ENCODE data around the gene PFKFB4.

Gene PFKFB4

DNA sequence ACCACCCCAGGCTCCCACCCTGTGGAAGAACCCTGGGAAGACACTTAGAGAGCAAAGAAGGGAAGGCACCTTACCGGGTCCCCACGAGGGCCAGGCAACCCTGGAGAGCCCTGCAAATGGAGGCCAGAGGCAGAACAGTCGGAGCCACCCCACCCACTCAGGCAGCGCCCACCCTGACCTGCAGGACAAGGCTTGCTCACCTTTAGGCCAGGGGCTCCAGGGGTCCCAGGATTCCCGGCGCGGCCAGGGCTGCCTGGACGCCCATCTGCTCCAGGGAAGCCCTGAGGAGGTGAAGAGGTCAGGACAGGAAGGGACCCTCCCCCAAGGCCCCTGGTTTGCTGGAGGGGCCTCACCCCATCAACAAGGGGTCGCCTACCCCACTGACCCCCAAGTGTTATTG, 28.2 kb upstream of the PFKFB4 start:
- no peak for DNase-seq

DNA sequence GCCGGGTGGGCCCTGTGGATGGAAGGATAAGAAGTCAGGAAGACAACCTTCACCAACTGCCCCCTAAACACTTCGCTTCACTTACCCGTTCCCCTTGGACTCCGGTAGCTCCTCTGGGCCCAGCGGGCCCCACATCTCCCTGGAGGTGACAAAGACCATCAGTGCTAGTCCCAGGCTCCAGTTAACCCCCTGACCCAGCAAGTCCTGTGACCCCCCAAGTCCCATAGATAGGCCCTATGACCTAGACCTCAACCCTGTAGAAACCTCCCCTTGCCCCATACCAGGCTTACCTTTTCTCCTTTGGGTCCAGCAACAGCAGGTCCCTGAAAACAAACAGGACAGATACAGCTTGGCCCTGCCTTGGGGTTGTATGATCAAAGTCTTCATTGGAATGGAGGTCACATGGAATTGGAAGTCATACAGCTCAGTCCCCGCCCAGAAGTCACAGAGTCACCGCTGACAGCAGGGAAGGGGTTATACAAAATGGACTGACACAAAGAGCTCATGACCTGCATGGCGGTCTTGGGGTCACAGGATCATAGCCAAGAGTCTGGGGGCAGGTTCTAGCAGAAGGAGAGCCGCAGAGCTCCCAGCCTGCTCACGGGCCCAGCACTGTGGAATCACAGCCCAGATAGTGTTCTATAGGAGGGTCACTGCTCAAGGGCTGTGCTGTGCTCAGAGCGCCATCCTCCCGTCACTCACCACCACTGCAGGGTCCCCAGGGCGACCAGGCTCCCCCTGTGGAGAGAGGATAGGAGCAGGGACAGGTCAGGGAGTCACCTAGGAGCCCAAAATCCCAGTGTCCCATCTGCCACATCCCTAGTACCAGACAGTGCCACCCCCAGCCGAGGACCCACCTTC, 25.2 kb upstream of the PFKFB4 start:
- DNase-seq = no peak

DNA sequence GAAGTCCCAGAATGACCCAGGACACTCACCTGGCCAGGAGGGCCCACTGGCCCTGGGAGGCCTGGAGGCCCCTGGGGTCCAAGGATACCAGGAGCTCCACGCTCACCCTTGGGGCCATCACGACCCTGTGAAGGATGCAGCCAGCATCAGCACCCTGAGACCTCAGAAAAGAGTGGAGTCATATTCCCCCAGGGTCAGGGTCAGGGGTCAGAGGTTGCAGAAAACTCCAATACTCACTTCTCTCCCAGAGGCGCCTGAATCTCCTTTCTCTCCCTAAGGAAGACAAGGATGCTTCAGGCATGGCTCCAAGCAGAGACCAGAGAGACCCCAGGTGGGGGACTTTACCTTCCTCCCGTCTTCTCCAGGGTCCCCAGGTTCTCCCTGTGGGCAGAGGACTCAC, 20.0 kb upstream of the PFKFB4 start:
- no peak for DNase-seq

DNA sequence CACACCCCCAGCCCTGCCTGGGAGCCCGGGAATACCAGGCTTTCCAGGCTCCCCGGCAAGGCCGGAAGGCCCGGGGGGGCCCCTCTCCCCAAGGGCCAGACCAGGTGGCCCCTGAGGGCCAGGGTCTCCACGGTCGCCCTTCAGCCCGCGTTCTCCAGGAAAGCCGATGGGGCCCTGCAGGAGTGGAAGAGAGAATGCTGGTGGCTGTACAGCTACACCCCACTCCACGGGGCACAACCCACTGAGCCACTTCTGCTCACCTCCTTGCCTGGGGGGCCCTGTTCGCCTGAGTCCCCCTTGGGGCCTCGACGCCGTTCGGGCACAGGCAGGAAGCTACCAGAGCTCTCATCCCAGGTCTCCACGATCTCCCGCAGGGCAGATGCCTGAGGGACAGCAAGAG, 18.8 kb upstream of the PFKFB4 start:
- DNase-seq = no peak

DNA sequence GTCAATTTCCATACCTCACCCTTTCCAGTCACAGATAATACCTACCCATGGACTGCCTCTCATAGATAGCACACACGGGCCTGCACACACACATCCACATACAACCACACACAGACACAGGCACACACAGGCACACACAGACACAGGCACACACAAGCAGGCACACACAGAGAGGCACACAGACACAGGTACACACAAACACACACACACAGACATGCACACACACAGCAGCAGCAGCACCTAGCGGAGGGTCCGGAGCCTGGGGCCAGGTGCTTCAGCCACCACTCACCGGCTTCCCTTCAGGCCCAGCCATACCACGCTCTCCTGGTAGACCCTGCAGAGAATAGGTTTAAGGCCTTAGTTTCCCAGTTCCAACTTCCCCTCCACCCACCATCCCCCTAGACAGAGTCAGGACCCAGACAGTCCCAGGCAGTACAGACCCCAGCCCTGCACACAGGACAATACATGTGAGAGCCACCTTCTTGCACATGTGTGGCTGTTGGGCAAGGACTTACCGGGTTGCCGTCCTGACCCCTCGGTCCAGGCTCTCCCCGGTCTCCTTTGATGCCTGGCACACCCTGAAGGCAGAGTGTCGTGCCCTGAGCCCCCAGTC, 17.5 kb upstream of the PFKFB4 start:
- DNase-seq = no peak

DNA sequence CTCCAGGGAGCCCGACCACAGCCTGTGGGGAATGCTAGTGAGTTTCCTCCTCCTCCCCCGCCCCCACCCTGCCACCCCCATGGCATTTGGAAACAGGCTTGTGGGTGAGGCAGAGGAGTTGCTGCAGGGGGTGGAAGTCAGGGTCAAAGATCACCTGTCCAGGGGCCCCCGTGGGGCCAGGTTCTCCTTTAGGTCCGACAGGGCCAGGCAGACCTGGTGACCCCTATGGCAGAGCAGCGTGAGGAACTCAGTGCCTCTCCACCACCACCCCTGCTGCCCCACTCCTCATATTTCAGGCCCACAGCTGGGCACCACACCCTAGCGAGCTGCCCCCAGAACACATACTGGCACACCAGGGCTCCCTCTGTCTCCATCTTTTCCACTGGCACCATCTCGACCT, 15.9 kb upstream of the PFKFB4 start:
- no peak for DNase-seq

DNA sequence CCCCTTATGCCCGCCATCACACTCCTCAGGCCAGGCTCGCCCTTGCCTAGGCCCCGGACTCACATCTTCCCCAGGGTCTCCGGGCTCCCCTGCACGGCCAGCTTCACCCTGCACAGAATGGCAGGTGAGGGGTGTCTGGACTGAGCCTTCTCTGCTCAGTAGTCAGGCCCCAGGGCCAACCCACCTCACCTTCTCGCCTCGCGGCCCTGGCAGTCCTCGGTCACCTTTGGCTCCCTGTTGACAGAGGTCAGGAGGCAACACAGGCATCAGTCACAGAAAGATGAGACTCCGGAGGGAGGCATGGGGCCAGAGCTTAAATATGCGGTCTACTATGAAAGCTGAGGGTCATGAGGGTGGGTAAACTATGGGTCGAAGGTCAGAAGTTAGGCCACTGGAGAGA, 15.3 kb upstream of the PFKFB4 start:
- DNase-seq = no peak

DNA sequence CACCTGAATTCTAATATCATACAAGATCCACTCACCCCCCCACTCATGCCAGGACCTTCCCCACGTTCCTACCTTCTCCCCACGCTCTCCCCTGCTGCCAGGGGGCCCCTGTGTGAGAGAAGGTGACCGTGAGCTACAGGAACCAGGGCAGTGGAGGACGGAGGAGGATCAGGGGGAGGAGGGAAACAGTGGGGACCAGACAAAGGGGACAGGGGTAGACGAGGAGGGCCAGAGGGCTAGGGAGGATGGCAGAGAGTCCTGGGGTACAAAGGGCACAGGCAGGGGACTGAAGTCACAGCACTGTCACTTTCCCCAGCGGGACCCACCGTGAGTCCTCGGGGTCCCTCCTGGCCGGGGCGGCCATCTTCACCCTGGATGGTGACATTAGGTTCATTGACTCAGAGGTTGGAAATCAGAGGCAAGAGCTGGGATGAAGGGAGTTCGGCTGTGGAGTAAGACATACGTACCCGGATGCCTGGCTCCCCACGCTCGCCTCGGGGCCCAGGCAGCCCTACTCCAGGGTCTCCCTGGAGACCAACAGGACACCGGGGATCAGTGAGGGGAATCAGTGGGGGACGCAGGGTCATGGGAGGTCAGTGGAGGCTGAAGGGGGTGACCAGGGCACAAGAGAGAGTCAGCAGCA, 13.3 kb upstream of the PFKFB4 start:
- no peak for DNase-seq

DNA sequence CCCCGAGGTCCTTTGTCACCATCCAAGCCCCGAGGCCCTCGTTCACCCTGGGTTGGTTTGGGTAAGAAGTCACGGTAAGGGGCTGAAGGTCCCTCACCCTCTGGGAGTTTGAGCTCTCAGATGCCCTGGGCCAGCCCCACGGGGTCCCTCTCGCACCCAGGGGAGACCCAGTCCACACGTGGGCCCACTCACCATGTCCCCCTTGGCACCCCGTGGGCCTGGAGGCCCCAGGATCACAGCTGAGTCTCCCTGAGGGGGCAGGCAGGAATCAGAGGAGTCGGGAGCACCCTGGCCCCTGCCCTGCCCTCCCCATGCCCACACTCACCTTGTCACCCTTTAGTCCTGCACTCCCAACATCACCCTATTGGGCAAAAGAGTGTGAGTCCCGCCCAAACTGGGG, 12.8 kb upstream of the PFKFB4 start:
- no peak for DNase-seq

DNA sequence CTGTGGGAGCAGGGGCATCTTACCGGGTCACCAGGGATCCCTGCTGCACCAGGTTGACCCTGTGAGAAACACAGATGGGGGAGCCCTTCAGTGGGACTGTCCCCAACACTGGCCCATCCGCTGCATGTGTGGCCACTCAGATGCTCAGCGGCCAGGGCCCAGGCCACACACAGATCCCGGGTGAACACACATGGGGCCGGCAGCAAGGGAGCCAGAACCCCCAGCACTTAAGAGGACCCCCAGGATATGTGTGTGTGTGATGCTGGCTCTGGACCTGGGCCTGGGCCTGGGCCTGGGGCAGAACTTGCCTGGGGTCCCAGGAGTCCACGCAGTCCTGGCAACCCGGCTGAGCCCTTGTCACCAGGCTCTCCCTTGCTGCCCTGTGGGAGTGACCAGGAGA, 11.9 kb upstream of the PFKFB4 start:
- no peak for DNase-seq

DNA sequence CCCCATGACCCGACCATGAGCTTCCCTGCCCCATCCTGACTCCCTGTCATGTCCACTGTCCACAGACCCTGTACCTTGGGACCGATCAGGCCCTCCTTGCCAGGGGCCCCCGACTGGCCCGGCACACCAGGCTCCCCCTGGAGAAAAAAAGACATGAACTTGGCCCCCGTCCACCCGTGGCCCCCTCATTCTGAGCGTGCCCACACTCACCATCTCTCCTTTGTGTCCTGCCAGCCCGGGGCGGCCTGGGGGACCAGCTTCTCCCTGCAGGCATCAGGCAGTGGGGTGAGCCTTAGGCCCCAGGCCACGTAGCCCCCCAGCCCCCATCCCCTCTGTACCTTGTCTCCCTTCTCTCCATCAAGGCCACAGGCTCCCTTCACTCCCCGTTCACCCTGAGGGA, 10.9 kb upstream of the PFKFB4 start:
- DNase-seq = no peak

DNA sequence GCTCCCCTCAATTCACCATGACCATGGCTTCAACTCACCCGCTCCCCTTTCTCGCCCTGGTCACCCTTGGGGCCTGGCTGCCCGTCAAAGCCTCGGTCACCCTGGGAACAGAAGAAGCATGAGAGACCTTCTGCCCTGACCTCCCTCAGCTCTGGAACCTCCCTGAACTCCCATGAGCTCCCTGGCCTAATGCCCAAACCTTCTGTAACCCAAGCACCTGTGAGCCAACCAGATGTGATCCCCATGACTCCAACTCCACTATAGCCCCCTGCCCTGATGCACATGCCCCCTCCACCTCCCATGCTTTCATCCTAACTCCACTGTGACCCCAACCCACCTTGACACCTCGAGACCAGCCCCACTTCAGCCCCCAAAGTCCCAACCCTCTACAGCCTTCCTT, 10.5 kb upstream of the PFKFB4 start:
- no peak for DNase-seq

DNA sequence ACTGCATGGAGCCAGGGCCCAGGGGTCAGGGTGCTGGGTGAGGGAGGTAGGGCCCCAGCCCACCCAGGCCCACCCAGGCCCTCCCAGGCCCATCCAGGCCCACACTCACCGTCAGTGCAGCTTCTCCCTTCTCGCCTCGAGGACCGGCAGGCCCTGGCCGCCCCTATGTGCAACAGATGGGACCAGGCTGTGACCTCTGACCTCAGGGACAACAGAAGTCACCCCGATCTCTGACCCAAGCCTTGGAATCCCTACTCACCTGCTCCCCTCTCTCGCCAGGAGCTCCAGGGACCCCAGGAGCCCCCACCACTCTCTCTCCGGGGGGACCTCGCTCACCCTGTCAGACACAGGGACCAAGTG, 9.8 kb upstream of the PFKFB4 start:
- DNase-seq = no peak

DNA sequence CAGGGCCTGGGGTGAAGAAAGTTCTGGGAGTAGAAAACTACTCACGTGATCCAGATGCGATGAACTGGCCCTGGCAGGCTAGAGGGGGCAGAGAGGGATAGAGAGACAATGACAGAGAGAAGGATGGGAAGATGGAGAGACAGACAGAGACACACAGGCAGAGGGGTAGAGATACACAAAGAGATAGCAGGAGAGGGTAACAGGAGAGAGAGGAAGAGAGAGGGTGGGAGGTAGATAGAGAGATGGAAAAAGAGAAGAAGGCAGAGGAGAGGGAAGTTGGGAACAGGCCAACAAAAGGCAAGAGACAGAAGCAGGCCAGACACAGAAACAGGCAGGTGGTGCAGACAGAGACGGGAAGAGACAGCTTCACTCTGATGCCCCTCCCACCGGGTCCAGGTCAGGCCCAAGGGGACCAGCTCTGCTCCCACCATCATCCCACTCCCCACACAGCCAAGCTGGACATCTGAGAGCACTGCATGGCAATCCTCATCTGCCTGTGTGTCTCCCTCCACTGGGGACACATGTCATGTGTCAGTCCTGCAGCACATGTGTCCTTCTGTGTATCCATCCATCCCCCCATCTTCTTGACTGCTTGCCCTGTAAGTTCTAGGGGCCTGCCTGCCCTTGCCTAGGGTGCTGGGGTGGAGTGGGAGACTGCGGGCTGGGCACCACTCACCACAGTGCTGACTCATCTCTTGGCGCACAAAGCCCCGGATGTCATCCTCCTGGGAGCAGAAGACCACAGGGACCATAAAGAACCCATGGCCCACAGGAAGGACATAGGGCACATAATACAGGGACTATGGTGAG, 9.2 kb upstream of the PFKFB4 start:
- peak in 1 of 14 donors; percentile 21 for DNase-seq

DNA sequence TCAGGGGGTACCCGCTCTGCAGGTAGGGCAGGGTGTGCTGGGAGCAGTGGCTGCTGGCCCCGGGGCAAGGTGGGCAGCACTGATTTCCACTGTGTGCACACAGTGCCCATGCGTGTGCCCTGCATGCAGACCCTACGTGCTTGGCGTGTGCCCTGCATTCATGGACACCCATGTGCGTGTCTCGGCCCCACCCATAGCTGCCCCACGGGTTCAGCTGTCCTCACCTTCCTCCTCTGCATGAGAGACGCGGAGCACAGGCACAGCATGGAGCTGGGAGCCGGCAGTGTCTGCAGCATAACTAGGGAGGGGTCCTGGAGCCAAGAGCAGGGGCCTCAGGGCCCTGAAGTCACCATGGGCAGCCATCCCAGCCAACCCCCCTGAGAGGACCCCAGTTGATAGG, 8.6 kb upstream of the PFKFB4 start:
- DNase-seq = no peak

DNA sequence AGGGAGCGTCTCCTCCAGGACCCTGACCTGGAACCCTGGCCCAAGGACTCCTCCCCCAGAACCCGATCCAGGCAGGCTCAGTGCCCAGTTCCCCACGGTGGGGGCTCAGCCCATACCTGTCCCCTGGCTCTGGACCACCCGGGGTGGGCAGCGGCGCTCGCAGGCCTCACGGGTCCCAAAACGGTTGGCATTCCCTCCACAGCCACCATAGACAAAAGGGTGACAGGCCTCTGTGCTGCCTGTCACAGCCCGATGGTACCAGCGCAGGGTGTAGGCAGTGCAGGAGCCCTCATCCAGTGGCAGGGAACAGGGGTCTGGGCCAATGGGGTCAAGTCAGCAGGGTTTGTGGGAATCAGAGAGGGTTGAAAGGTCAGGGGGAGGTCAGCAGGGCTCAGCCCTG, 8.1 kb upstream of the PFKFB4 start:
- no peak for DNase-seq

DNA sequence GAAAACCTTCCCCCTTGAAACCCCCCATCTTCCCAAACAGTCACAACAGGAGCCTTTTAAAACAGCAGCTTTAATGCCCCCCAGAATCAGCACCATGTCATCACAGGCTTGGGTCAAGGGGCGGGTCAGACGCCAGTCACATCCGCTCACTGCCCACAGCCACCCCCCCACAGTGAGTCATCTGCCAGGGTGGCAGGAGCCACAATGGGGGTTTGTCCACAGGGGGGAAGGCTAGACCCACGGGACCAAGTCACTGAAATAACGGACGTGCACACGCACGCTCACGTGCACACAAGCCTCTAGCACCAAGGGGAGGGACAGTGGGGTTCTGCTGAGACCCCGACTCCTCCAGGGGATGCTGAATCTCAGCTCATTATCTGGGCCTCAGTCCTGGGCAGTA, 7.4 kb upstream of the PFKFB4 start:
- DNase-seq = peak in 10 of 14 donors; percentile 14 to 87 (median 32)

DNA sequence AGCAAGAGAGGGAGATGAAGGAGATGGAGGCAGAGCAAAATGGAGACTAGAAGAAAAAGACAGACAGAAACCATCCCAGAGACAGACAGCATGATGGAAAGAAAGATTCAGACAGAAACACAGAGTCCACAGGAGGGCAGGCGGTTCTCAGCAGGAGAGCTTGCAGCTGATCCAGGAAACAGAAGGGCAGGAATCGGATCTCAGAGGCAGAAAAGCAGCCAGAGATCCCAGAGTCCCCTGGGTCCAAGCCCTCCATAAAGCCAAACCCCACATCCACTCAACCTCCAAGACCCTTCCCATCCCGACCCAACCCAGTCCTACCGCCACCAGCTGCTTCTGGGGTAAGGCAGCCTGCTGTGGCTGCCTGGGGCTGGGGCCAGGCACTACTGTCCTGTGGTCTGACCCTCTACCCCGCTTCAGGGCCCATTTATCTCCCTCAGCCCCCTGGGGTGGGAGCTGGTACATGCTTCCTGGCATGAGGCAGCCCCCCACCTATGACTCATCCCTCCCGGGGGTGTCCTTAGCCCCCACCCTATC, 6.8 kb upstream of the PFKFB4 start, which contains the start of gene UCN2:
TSS of gene UCN2 (minus strand) at position 400 of the 537 bp plus-strand sequence. CDS start 657 bp downstream, outside the sequence.
- DNase-seq = no peak

DNA sequence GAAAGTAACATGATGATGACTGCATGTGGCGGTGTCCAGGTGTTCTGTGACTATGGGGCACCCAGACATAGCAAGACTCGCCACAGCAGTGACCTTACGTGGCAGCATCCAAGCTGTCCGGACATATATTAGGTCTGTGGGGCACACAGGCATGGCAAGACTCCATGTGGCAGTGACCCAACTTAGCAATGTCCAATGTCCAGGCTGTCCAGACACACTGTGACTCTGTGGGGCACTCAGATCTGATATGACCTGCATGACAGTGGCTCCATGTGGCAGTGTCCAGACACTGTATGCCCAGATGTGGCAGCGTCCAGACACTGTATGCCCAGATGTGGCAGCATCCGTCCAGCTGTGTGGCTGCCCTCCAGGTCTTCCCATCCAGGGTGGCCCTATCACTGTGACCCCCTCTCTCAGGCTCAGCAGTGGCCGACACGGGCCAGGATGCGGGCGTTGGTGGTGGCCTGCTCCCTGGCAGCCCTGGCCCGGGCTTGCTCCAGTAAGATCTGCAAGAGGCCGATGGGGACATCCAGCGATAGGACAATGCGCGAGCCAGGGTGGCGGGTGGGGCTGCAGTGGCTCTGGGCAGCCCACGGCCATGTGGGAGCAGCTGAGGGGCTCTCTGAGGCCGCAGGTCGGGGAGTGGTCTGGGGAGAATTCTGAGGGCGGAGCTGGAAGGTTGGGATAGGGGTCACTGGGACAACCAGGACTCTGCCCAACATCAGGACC, 5.9 kb upstream of the PFKFB4 start:
- no peak for DNase-seq

DNA sequence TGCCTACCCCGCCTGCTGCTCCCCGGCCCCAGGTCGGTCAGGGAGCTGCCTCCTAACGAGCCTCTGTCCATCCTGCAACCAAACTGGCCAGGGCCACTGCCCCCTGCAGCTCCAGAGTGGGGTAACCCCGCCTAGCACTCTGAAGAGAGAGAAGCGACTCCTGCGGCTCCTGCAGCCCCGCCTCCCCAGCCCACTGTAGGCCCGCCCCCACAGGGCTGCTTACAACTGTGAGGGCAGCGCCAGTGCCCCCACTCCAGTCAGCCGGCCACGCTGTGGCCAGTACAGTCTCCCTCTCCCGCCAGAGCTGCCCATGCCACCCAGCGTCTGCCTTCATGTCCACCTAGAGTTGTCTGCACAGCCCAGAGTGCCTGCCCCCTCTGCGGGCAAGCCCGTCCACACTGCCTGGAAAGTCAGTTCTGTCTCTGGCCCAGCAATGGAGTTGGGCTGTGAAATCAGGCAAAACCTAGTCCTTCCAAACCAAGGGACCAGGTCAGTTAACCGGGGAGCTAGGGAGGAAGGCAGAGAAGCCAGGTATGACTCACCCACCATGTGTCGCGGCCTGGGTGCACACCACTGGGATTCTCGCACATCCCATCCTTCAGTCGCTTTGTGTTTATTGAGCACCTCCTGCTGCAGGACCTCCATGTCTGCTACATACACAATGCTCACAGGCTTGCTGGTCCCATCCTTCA, 4.6 kb upstream of the PFKFB4 start:
- peak in 9 of 14 donors; percentile 13 to 54 (median 34) for DNase-seq

DNA sequence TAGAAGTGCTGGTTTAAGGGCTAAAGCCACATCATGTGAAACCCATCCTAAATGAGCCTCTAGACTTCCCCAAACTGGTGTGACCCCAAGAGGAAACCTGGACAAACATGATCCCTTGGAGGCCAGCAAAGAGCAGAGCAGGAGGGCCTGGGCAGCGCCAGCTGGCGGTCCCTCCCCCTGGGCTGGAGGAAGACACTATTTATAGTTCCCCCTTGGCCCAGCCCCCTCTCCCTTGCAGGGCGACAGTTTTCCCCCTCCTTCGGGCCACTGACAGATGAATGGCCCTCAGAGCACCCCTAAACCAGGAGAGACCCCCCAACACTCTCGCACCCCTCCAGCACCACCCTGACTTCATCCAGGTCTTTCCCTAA, 4.0 kb upstream of the PFKFB4 start:
- peak in 4 of 14 donors; percentile 14 to 40 (median 26) for DNase-seq

Measured in C1 segment of cervical spinal cord (tissue), 14 donors.